Neural cell (in vitro differentiated cells): ENCODE results near the gene MXRA7. TPM values are rescaled to one million over a fixed set of nuclear protein-coding genes. Genes with fewer than 3 reads are reported as not detected.

Experiments used
- H2AFZ ChIP-seq: fragments of 200-600, 300-800 bp; sonication (generic), shearing (Covaris generic); 2 replicates; pipeline ENCODE4 v1.6.0; 2014; ENCODE audit warnings: low read depth, mild to moderate bottlenecking, antibody characterized with exemption, low read length, moderate library complexity
- H3F3A ChIP-seq: fragments of 200-600 bp; shearing (Covaris generic); 2 replicates; pipeline ENCODE4 v1.6.1; 2016; ENCODE audit warnings: mild to moderate bottlenecking, moderate library complexity, mixed read lengths, antibody characterized with exemption, low read length; ENCODE audit not compliant: insufficient read depth, poor library complexity, severe bottlenecking
- H3K27ac ChIP-seq: fragments of 200-600, 300-800 bp; sonication (generic), shearing (Covaris generic); 2 replicates; pipeline ENCODE4 v1.5.1; 2014; ENCODE audit warnings: mild to moderate bottlenecking, low read length, moderate library complexity
- H3K27me3 ChIP-seq: fragments of 300-800, 200-600 bp; sonication (generic), shearing (Covaris generic); 2 replicates; pipeline ENCODE4 v1.6.0; 2014; ENCODE audit warnings: mild to moderate bottlenecking, low read depth, low read length, moderate library complexity; ENCODE audit not compliant: insufficient read depth
- H3K36me3 ChIP-seq: fragments of 300-800, 200-600 bp; sonication (generic), shearing (Covaris generic); 2 replicates; pipeline ENCODE4 v1.5.1; 2014; ENCODE audit warnings: mild to moderate bottlenecking, antibody characterized with exemption, low read length, moderate library complexity; ENCODE audit not compliant: insufficient read depth
- H3K4me2 ChIP-seq: fragments of 300-800, 200-600 bp; sonication (generic), shearing (Covaris generic); 2 replicates; pipeline ENCODE4 v1.6.0; 2014; ENCODE audit warnings: mild to moderate bottlenecking, low read length
- H3K4me3 ChIP-seq: fragments of 300-800, 200-600 bp; sonication (generic), shearing (Covaris generic); 2 replicates; pipeline ENCODE4 v1.5.1; 2014; ENCODE audit warnings: mild to moderate bottlenecking, low read length, moderate library complexity
- H3K79me2 ChIP-seq: fragments of 200-600 bp; shearing (Covaris generic); replicated peaks from 2 replicates; pipeline ENCODE4 v1.6.0; 2014; ENCODE audit warnings: mild to moderate bottlenecking, low read length, moderate library complexity; ENCODE audit not compliant: insufficient read depth
- H3K9ac ChIP-seq: fragments of 300-800, 200-600 bp; sonication (generic), shearing (Covaris generic); 2 replicates; pipeline ENCODE4 v1.6.1; 2016; ENCODE audit warnings: mild to moderate bottlenecking, low read length, mixed read lengths
- H3K9me2 ChIP-seq: fragments of 200-600 bp; shearing (Covaris generic); 2 replicates; pipeline ENCODE4 v1.6.1; 2016; ENCODE audit warnings: mild to moderate bottlenecking, low read length, mixed read lengths; ENCODE audit not compliant: insufficient read depth
- H3K9me3 ChIP-seq: fragments of 200-600, 300-800 bp; sonication (generic), shearing (Covaris generic); 2 replicates; pipeline ENCODE4 v1.6.1; 2016; ENCODE audit warnings: mild to moderate bottlenecking, mixed run types, low read length, moderate library complexity, mixed read lengths
- H4K20me1 ChIP-seq: fragments of 200-600 bp; shearing (Covaris generic); 2 replicates; pipeline ENCODE4 v1.6.1; 2016; ENCODE audit warnings: mild to moderate bottlenecking, mixed run types; ENCODE audit not compliant: insufficient read depth
- EP300 ChIP-seq: fragments of 450-650 bp; conservative IDR thresholded peaks from 2 replicates; pipeline ENCODE4 v1.6.1; 2014; ENCODE audit warnings: antibody characterized with exemption, mild to moderate bottlenecking, moderate library complexity; ENCODE audit not compliant: poor library complexity, severe bottlenecking
- EZH2 ChIP-seq: fragments of 200-600, 300-800 bp; shearing (Covaris generic), sonication (generic); IDR thresholded peaks from 2 replicates; pipeline ENCODE4 v1.6.1; 2014; ENCODE audit warnings: antibody characterized with exemption, low read length, borderline replicate concordance, mild to moderate bottlenecking; ENCODE audit not compliant: insufficient read depth, poor library complexity, severe bottlenecking
- MXI1 ChIP-seq: fragments of 450-650 bp; conservative IDR thresholded peaks from 2 replicates; pipeline ENCODE4 v1.6.1; 2014; ENCODE audit warnings: antibody characterized with exemption, mild to moderate bottlenecking; ENCODE audit not compliant: poor library complexity, severe bottlenecking
- POLR2AphosphoS5 ChIP-seq: IDR thresholded peaks from 2 replicates; pipeline ENCODE4 v1.6.1; 2012
- RAD21 ChIP-seq: fragments of 450-650 bp; conservative IDR thresholded peaks from 2 replicates; pipeline ENCODE4 v1.6.1; 2014; ENCODE audit warnings: antibody characterized with exemption, mild to moderate bottlenecking, moderate library complexity
- SMC3 ChIP-seq: fragments of 450-650 bp; conservative IDR thresholded peaks from 2 replicates; pipeline ENCODE4 v1.6.1; 2014; ENCODE audit warnings: antibody characterized with exemption, mild to moderate bottlenecking, moderate library complexity; ENCODE audit not compliant: poor library complexity
- TAF1 ChIP-seq: IDR thresholded peaks from 2 replicates; pipeline ENCODE4 v1.6.1; 2012; ENCODE audit warnings: low read depth
- polyA plus RNA-seq: library from polyadenylated mRNA; depleted of rRNA; stranded (reverse); fragments of >200 nt; gene quantifications from 2 replicates; pipeline ENCODE4 v1.2.3, GENCODE V29; 2014
- TF ChIP-seq, protein P1 (sequence below): fragments of 450-650 bp; IDR thresholded peaks from 2 replicates; pipeline ENCODE4 v1.5.1; 2014; ENCODE audit warnings: antibody characterized with exemption, mild to moderate bottlenecking, moderate library complexity; ENCODE audit not compliant: poor library complexity, severe bottlenecking
- TF ChIP-seq, protein P2 (sequence below): IDR thresholded peaks from 2 replicates; pipeline ENCODE4 v1.6.1; 2012; ENCODE audit warnings: borderline replicate concordance

The MXRA7 gene
- polyA plus RNA-seq, 1 donor from 2014 or later = 143 TPM

GRCh38 chr17:76683921-76684745 lies 26.6 kb downstream of the MXRA7 start:
- no peak overlapping the region for H3K9ac ChIP-seq
- no peaks in the 10 kb centered on the region for H3F3A ChIP-seq
- no peak for TF ChIP-seq MXI1
- TF ChIP-seq EZH2 = no peak
- TF ChIP-seq RAD21 = no peak
- TF ChIP-seq EP300 = no peak
- TF ChIP-seq TAF1 = no peak
- H3K27ac ChIP-seq = no peak overlapping the region
- H3K4me3 ChIP-seq = no peak overlapping the region
- no peaks in the 10 kb centered on the region for H3K79me2 ChIP-seq
- H3K4me2 ChIP-seq = no peak overlapping the region
- H4K20me1 ChIP-seq = no peaks in the 10 kb centered on the region
- H3K27me3 ChIP-seq = no peaks in the 10 kb centered on the region
- H3K9me2 ChIP-seq = no peaks in the 10 kb centered on the region
- no peak overlapping the region for H2AFZ ChIP-seq
- H3K36me3 ChIP-seq = no peaks in the 10 kb centered on the region
- no peaks in the 10 kb centered on the region for H3K9me3 ChIP-seq

- no peaks in the 10 kb centered on the region for H3K9me3 ChIP-seq
- no peaks in the 10 kb centered on the region for H4K20me1 ChIP-seq
- H3K27me3 ChIP-seq = no peaks in the 10 kb centered on the region
- H3F3A ChIP-seq = no peaks in the 10 kb centered on the region
- no peak overlapping the region for H3K27ac ChIP-seq
- no peaks in the 10 kb centered on the region for H3K79me2 ChIP-seq
- H2AFZ ChIP-seq = no peak overlapping the region
- no peak overlapping the region for H3K9ac ChIP-seq
- H3K9me2 ChIP-seq = no peaks in the 10 kb centered on the region
- H3K36me3 ChIP-seq = no peaks in the 10 kb centered on the region
- H3K4me2 ChIP-seq = no peak overlapping the region
- TF ChIP-seq, protein P1, sequence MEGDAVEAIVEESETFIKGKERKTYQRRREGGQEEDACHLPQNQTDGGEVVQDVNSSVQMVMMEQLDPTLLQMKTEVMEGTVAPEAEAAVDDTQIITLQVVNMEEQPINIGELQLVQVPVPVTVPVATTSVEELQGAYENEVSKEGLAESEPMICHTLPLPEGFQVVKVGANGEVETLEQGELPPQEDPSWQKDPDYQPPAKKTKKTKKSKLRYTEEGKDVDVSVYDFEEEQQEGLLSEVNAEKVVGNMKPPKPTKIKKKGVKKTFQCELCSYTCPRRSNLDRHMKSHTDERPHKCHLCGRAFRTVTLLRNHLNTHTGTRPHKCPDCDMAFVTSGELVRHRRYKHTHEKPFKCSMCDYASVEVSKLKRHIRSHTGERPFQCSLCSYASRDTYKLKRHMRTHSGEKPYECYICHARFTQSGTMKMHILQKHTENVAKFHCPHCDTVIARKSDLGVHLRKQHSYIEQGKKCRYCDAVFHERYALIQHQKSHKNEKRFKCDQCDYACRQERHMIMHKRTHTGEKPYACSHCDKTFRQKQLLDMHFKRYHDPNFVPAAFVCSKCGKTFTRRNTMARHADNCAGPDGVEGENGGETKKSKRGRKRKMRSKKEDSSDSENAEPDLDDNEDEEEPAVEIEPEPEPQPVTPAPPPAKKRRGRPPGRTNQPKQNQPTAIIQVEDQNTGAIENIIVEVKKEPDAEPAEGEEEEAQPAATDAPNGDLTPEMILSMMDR = peak; percentile 10
- no peak for TF ChIP-seq EP300
- H3K4me3 ChIP-seq = no peak overlapping the region
These were observed 27.6 kb downstream of the MXRA7 start for GRCh38 chr17:76683011-76683755.

DNA sequence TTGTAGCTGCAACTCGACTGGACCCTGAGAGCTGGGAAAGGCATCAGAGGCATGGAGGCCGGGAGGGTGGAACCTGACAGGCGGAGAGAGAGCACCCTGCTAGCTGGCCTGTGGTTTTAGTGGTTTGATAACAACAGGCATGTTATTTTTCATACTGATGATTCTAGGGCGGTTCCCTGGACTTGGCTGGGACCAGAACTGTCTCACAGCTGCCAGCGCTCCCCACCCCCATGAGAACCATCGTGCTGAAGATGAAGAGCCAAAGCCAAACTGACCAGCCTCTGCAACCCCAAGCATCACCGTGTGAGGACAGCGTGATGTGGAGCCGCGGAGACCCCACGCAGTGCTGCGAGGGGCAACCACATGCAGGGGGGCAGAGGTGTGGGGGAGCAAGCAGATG lies 28.5 kb downstream of the MXRA7 start:
- H3K27me3 ChIP-seq = no peaks in the 10 kb centered on the region
- no peak overlapping the region for H3K4me3 ChIP-seq
- no peak overlapping the region for H2AFZ ChIP-seq
- no peaks in the 10 kb centered on the region for H3K79me2 ChIP-seq
- no peaks in the 10 kb centered on the region for H3K9me3 ChIP-seq
- H3K36me3 ChIP-seq = no peaks in the 10 kb centered on the region
- H4K20me1 ChIP-seq = no peaks in the 10 kb centered on the region
- H3K27ac ChIP-seq = no peak overlapping the region
- H3K9ac ChIP-seq = no peak overlapping the region
- H3F3A ChIP-seq = no peaks in the 10 kb centered on the region
- TF ChIP-seq MXI1 (no peak), EP300 (no peak), TAF1 (no peak), EZH2 (no peak), RAD21 (no peak), POLR2AphosphoS5 (no peak), SMC3 (no peak)
- TF ChIP-seq, protein P2, sequence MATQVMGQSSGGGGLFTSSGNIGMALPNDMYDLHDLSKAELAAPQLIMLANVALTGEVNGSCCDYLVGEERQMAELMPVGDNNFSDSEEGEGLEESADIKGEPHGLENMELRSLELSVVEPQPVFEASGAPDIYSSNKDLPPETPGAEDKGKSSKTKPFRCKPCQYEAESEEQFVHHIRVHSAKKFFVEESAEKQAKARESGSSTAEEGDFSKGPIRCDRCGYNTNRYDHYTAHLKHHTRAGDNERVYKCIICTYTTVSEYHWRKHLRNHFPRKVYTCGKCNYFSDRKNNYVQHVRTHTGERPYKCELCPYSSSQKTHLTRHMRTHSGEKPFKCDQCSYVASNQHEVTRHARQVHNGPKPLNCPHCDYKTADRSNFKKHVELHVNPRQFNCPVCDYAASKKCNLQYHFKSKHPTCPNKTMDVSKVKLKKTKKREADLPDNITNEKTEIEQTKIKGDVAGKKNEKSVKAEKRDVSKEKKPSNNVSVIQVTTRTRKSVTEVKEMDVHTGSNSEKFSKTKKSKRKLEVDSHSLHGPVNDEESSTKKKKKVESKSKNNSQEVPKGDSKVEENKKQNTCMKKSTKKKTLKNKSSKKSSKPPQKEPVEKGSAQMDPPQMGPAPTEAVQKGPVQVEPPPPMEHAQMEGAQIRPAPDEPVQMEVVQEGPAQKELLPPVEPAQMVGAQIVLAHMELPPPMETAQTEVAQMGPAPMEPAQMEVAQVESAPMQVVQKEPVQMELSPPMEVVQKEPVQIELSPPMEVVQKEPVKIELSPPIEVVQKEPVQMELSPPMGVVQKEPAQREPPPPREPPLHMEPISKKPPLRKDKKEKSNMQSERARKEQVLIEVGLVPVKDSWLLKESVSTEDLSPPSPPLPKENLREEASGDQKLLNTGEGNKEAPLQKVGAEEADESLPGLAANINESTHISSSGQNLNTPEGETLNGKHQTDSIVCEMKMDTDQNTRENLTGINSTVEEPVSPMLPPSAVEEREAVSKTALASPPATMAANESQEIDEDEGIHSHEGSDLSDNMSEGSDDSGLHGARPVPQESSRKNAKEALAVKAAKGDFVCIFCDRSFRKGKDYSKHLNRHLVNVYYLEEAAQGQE = no peak
- TF ChIP-seq, protein P1 = no peak
- H3K9me2 ChIP-seq = no peaks in the 10 kb centered on the region
- H3K4me2 ChIP-seq = no peak overlapping the region
